NCI-H2081 treated with DMSO at 0.1 percent for 48 hours (cell line): ENCODE measurements around the gene CLASP1.
"Not testable (repeated sequence)": the region's sequence is repeated elsewhere in the genome, so short reads cannot be mapped to it uniquely, and the experiment has no call there.

Experiments used
- DNase-seq: peaks from one replicate; lab custom pipeline; 2025; lab: John Stamatoyannopoulos, UW

CLASP1 gene

GRCh38 chr2:121579309-121579708, 70.0 kb downstream of the CLASP1 start:
- no peak for DNase-seq

GRCh38 chr2:121577381-121577780, 71.9 kb downstream of the CLASP1 start:
- DNase-seq, result no peak

GRCh38 chr2:121576263-121576662, 73.0 kb downstream of the CLASP1 start:
- no peak for DNase-seq

GRCh38 chr2:121575800-121576199, 73.5 kb downstream of the CLASP1 start:
- DNase-seq, result no peak

GRCh38 chr2:121570667-121571055, 78.6 kb downstream of the CLASP1 start:
- DNase-seq, result no peak

- DNase-seq, result no peak
Observed at GRCh38 chr2:121570036-121570666, 79.1 kb downstream of the CLASP1 start.

- no peak for DNase-seq
Observed at GRCh38 chr2:121567957-121568409, 81.3 kb downstream of the CLASP1 start.

- DNase-seq, result no peak
Observed at GRCh38 chr2:121567452-121567851, 81.8 kb downstream of the CLASP1 start.

- no peak for DNase-seq
Observed at GRCh38 chr2:121565389-121566250, 83.6 kb downstream of the CLASP1 start.

- no peak for DNase-seq
Observed at GRCh38 chr2:121564905-121565304, 84.4 kb downstream of the CLASP1 start.

- not testable (repeated sequence) for DNase-seq
Observed at GRCh38 chr2:121563754-121564153, 85.5 kb downstream of the CLASP1 start.

- no peak for DNase-seq
Observed at GRCh38 chr2:121562269-121563176, 86.7 kb downstream of the CLASP1 start.

- DNase-seq, result no peak
Observed at GRCh38 chr2:121561617-121562268, 87.5 kb downstream of the CLASP1 start.

- no peak for DNase-seq
Observed at GRCh38 chr2:121558329-121558728, 90.9 kb downstream of the CLASP1 start.

- DNase-seq, result no peak
Observed at GRCh38 chr2:121555008-121555407, 94.3 kb downstream of the CLASP1 start.

GRCh38 chr2:121552477-121553180, 96.6 kb downstream of the CLASP1 start:
- not testable (repeated sequence) for DNase-seq

- no peak for DNase-seq
Observed at GRCh38 chr2:121550669-121551068, 98.6 kb downstream of the CLASP1 start.

- DNase-seq, result no peak
Observed at GRCh38 chr2:121547646-121548045, 101.6 kb downstream of the CLASP1 start.

- DNase-seq, result no peak
Observed at GRCh38 chr2:121545913-121546312, 103.3 kb downstream of the CLASP1 start.

- no peak for DNase-seq
Observed at GRCh38 chr2:121545257-121545656, 104.0 kb downstream of the CLASP1 start.

GRCh38 chr2:121541495-121541894, 107.8 kb downstream of the CLASP1 start:
- no peak for DNase-seq
